SIG-M5 (cell line): ENCODE measurements around the gene ILKAP.

Experiments
- DNase-seq: peaks from one replicate; lab custom pipeline; 2025; lab: John Stamatoyannopoulos, UW

Gene ILKAP

GRCh38 chr2:238163481-238164198 is 39.9 kb downstream of the ILKAP start:
- no peak for DNase-seq

- DNase-seq = no peak
Measured at GRCh38 chr2:238162846-238163441, 40.6 kb downstream of the ILKAP start.

GRCh38 chr2:238162251-238162845 is 41.1 kb downstream of the ILKAP start:
- no peak for DNase-seq

- DNase-seq = no peak
Measured at GRCh38 chr2:238161291-238162051, 42.0 kb downstream of the ILKAP start.

GRCh38 chr2:238160206-238161129 is 43.0 kb downstream of the ILKAP start:
- no peak for DNase-seq

- no peak for DNase-seq
Measured at GRCh38 chr2:238159661-238160205, 43.8 kb downstream of the ILKAP start.

- no peak for DNase-seq
Measured at GRCh38 chr2:238159071-238159539, 44.4 kb downstream of the ILKAP start.

- DNase-seq = no peak
Measured at GRCh38 chr2:238158509-238159070, 44.9 kb downstream of the ILKAP start, which contains the start of gene ERFE. Gene ERFE, plus strand, starts transcription at chr2:238158970. Its CDS starts 38 bp downstream, at chr2:238159008.

GRCh38 chr2:238158018-238158508 is 45.4 kb downstream of the ILKAP start:
- no peak for DNase-seq

GRCh38 chr2:238157506-238158017 is 45.9 kb downstream of the ILKAP start:
- no peak for DNase-seq

- DNase-seq = no peak
Measured at GRCh38 chr2:238155761-238156694, 47.5 kb downstream of the ILKAP start.

- no peak for DNase-seq
Measured at GRCh38 chr2:238155051-238155760, 48.3 kb downstream of the ILKAP start.

GRCh38 chr2:238154570-238154969 is 48.9 kb downstream of the ILKAP start:
- DNase-seq = no peak

- DNase-seq = no peak
Measured at GRCh38 chr2:238152771-238153688, 50.5 kb downstream of the ILKAP start.

- DNase-seq = no peak
Measured at GRCh38 chr2:238151628-238152235, 51.8 kb downstream of the ILKAP start.

GRCh38 chr2:238151205-238151604 is 52.3 kb downstream of the ILKAP start:
- no peak for DNase-seq

GRCh38 chr2:238150686-238151085 is 52.8 kb downstream of the ILKAP start:
- DNase-seq = no peak
